HL-60 (cell line): ENCODE results near the gene NFE2L1.
"Not testable (repeated sequence)": the region's sequence is repeated elsewhere in the genome, so short reads cannot be mapped to it uniquely, and the experiment has no call there.

Experiments
- DNase-seq, 2 experiments: peaks; one replicate each; pipeline ENCODE4 v3.0.0-alpha.2; 2010 to 2020; ENCODE audit warnings: low read depth in 1 of 2, low spot score in 1 of 2
- H3K27ac ChIP-seq: fragments of 250-450 bp; sonication (Bioruptor Pico); replicated peaks from 2 replicates; pipeline ENCODE4 v1.5.1; 2020; ENCODE audit warnings: mild to moderate bottlenecking, moderate library complexity
- H3K27me3 ChIP-seq: fragments of 250-450 bp; sonication (Bioruptor Pico); 2 replicates; pipeline ENCODE4 v1.5.1; 2021; ENCODE audit warnings: mild to moderate bottlenecking, moderate library complexity; ENCODE audit not compliant: insufficient read depth, poor library complexity, severe bottlenecking
- H3K4me3 ChIP-seq: replicated peaks from 2 replicates; pipeline ENCODE4 v1.5.1; 2011; ENCODE audit warnings: mild to moderate bottlenecking, control low read depth, low read length; ENCODE audit not compliant: insufficient read depth
- GABPA ChIP-seq: IDR thresholded peaks from 2 replicates; pipeline ENCODE4 v1.6.1; 2012; ENCODE audit warnings: low read depth
- POLR2AphosphoS5 ChIP-seq: IDR thresholded peaks from 2 replicates; pipeline ENCODE4 v1.6.1; 2012; ENCODE audit warnings: low read depth
- REST ChIP-seq: IDR thresholded peaks from 2 replicates; pipeline ENCODE4 v1.6.1; 2012; ENCODE audit warnings: low read depth; ENCODE audit not compliant: insufficient replicate concordance
- SPI1 ChIP-seq: IDR thresholded peaks from 2 replicates; pipeline ENCODE4 v1.6.1; 2012; ENCODE audit warnings: low read depth, mild to moderate bottlenecking, borderline replicate concordance
- TF ChIP-seq, protein P1 (sequence below): IDR thresholded peaks from one replicate; pipeline ENCODE4 v1.5.1; 2011; ENCODE audit warnings: low read length, control low read depth, inconsistent platforms; ENCODE audit not compliant: insufficient read depth

NFE2L1 gene

DNA sequence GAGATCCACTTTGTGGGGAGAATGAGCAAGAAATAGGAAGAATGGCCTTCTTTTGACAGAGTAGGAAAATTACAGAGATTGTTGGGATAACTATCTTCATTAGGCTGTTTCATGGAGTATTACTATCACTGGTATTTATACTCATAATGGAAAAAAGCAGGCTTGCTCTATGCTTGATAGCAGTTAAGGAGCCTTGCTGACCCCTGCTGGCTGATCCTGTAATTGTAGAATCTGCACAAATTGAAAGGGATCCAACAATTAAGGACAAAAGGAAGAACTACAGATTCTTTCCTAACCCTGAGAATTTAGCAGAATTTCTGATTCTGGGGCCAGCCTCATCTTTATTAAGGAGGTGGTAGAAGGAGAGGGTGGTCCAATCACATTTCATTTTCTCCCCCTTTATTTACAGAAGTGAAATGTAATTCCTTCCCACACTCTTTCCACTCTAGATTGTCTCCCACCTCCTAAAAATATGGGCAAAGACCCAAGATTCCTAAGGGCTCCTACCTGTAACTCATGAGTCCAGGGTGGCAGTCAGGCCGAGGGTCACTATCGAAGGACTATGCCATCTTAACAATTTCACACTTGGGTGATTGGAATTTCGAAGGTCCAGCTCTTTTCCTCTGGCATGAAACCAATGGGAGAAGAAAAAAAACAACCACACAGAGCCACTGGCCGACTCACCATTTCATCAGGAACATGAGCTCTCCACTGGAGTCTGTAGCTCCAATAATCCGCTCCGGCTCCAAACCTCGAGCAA, 26.3 kb downstream of the NFE2L1 start:
- DNase-seq = peak in 1 of 2 experiments; percentile 73
- H3K27ac ChIP-seq = no peak overlapping the region
- no peak overlapping the region for H3K4me3 ChIP-seq
- no peaks in the 10 kb centered on the region for H3K27me3 ChIP-seq
- TF ChIP-seq, protein P1, sequence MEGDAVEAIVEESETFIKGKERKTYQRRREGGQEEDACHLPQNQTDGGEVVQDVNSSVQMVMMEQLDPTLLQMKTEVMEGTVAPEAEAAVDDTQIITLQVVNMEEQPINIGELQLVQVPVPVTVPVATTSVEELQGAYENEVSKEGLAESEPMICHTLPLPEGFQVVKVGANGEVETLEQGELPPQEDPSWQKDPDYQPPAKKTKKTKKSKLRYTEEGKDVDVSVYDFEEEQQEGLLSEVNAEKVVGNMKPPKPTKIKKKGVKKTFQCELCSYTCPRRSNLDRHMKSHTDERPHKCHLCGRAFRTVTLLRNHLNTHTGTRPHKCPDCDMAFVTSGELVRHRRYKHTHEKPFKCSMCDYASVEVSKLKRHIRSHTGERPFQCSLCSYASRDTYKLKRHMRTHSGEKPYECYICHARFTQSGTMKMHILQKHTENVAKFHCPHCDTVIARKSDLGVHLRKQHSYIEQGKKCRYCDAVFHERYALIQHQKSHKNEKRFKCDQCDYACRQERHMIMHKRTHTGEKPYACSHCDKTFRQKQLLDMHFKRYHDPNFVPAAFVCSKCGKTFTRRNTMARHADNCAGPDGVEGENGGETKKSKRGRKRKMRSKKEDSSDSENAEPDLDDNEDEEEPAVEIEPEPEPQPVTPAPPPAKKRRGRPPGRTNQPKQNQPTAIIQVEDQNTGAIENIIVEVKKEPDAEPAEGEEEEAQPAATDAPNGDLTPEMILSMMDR = peak; percentile 71
- no peak for TF ChIP-seq SPI1

DNA sequence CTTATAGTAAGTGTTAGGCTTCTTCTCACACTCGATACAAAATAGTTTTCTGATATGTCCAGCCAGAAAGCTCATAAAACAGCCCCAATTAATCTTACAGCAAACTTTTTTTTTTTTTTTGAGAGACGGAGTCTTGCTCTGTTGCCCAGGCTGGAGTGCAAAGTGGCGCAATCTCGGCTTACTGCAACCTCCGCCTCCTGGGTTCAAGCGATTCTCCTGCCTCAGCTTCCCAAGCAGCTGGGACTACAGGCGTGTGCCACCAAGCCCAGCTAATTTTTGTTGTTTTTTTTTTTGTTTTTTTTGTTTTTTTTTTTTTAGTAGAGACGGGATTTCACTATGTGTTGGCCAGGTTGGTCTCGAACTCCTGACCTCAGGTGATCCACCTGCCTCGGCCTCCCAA, 29.0 kb downstream of the NFE2L1 start:
- not testable (repeated sequence) for H3K27me3 ChIP-seq, H3K4me3 ChIP-seq, DNase-seq, H3K27ac ChIP-seq

GRCh38 chr17:48081858-48082257, 33.7 kb downstream of the NFE2L1 start:
- DNase-seq = no peak
- H3K27ac ChIP-seq = no peak overlapping the region
- H3K4me3 ChIP-seq = no peak overlapping the region
- no peaks in the 10 kb centered on the region for H3K27me3 ChIP-seq
- no peak for TF ChIP-seq REST
- no peak for TF ChIP-seq SPI1

GRCh38 chr17:48084932-48085331, 36.8 kb downstream of the NFE2L1 start:
- no peak for DNase-seq
- TF ChIP-seq SPI1 (no peak), REST (no peak), GABPA (no peak), POLR2AphosphoS5 (no peak)
- TF ChIP-seq, protein P1 = no peak
- H3K27ac ChIP-seq = no peak overlapping the region
- no peak overlapping the region for H3K4me3 ChIP-seq
- no peaks in the 10 kb centered on the region for H3K27me3 ChIP-seq

GRCh38 chr17:48093341-48094045, 45.3 kb downstream of the NFE2L1 start:
- no peaks in the 10 kb centered on the region for H3K27me3 ChIP-seq
- no peak overlapping the region for H3K27ac ChIP-seq
- no peak for DNase-seq
- TF ChIP-seq SPI1 (no peak), GABPA (no peak), POLR2AphosphoS5 (no peak), REST (no peak)
- TF ChIP-seq, protein P1 = no peak
- no peak overlapping the region for H3K4me3 ChIP-seq
